ENCODE results near the gene ARHGAP26.

ARHGAP26 gene

GRCh38 chr5:143177263-143177983 lies 407.2 kb downstream of the ARHGAP26 start:
- DNase-seq: no peak

DNA sequence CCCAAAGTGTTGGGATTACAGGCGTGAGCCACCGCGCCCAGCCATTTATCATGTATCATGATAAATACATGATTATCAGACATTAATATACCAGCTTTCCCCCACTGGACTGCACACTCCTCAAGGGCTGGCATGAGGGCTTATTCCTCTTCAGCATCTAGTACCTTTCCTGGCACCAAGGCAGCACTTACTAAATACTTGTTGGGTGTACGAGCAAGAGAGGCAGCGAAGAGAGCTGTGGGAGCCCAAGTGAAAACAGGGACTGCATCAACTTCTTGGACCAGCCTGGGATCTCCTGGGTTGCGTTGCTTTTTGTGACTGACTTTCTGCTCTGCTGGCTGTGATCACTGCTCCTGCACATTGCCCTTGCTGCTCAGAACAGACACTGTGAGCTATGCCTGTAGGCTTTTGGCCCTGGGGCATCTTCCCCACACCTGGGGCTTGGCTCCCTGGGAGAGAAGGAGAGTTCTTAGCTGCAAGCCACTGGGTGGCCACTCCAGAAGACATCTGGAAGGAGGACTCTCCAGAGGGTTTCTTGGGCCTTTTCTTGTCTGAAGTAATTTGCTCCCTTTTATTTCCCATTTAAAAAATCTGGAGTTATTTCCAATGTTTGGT lies 409.1 kb downstream of the ARHGAP26 start:
- DNase-seq: no peak

GRCh38 chr5:143180751-143181150 lies 410.6 kb downstream of the ARHGAP26 start:
- no peak for DNase-seq

DNA sequence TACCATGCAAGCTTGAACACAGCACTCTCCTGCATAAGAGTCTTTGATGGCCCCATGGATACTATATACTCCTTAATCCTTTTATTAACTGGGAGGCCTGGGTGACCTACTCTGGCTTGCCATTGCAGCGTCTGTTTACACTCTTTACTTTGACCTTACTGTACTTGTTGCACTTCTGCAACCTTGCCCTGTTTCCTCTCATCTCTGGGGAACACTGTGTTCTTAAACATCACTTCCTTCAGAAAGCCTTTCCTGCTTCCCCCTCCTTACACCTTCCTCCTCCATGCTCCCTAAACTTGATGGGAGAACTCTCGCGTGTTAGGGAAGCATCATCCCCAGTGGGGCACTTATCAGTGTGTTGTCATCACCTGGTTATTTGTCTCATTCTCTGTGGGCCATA lies 411.0 kb downstream of the ARHGAP26 start:
- no peak for DNase-seq

GRCh38 chr5:143182106-143182505 lies 411.9 kb downstream of the ARHGAP26 start:
- no peak for DNase-seq

GRCh38 chr5:143182901-143183820 lies 413.0 kb downstream of the ARHGAP26 start:
- no peak for DNase-seq

DNA sequence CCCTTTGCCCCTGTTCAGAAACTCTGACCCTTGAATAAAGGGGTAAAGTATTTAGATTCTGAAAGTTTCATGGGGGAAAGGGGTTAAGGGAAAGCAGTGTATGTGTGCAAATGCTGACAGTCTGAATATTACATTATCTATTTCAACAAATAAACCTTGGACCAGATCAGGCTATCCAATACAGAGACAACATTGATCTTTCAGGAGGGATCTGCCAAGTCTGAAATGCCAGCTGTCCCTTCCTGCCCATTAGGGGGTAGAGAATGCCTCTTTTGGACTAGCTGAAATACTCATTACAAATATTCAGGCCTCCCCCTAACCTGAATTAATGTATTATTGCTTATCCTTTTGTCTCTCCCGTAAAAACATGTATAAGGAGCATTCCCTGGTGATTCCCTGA lies 413.8 kb downstream of the ARHGAP26 start:
- DNase-seq: no peak

DNA sequence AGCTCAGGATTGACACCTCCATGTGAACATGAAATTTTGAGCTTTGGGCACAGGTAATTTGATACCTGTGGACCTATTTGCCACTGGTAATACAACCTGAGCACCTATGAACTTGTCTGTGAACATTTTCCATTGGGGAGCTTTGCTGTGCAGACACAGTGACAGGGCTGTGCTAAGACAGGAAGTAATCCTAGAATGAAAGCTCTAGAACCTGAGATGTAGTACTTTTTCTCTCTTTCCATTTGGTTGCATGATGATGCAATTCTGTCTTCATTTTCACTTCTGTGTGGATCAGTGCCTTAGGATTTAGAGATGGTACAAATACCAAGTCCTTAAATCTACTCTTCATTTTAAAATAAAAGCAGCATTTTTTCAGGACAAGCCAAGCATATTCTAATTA lies 416.4 kb downstream of the ARHGAP26 start:
- DNase-seq: no peak

- no peak for DNase-seq
Observed at GRCh38 chr5:143187495-143187894, 417.3 kb downstream of the ARHGAP26 start.

DNA sequence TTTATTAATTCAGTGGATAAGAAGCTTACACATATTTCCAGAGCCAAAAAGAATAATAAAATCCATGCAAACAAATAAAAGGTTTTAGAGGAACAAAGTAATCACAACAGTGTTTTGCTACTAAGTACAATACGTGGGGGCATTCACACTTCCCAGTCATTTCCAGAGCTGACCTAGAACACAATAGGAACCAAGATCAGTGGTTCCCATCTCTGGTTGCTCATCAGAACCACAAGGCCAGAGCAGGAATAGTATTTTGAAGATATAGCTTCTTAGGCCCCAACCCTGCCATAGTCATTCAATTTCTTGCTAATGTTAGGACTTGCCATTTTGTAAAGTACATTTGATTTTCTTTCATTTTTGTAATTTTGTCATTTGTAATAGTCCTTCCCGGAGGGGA lies 417.9 kb downstream of the ARHGAP26 start:
- no peak for DNase-seq

GRCh38 chr5:143188692-143189091 lies 418.5 kb downstream of the ARHGAP26 start:
- DNase-seq: no peak

GRCh38 chr5:143190260-143190810 lies 420.2 kb downstream of the ARHGAP26 start:
- no peak for DNase-seq

DNA sequence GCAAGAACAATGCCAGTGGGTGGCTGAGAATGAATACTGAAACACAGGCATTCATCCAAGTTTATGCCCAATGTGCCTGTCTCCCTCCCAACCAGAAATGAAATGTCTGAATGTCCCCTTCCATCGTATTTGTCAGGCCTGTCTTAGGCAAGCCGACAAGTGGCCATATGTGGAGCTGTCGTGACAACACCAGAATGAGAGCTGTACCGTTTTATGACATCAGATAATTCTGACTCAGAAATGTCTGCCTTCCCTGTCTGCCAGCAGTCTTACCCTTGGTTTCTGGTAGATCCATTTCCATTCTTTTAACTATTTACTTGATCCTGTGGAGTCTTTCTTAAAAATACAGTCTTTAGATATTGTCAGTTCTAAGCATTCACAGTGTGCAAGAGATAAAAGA lies 421.5 kb downstream of the ARHGAP26 start:
- no peak for DNase-seq

- DNase-seq: no peak
Observed at GRCh38 chr5:143192191-143192900, 422.2 kb downstream of the ARHGAP26 start.

- no peak for DNase-seq
Observed at GRCh38 chr5:143194206-143194605, 424.0 kb downstream of the ARHGAP26 start.

DNA sequence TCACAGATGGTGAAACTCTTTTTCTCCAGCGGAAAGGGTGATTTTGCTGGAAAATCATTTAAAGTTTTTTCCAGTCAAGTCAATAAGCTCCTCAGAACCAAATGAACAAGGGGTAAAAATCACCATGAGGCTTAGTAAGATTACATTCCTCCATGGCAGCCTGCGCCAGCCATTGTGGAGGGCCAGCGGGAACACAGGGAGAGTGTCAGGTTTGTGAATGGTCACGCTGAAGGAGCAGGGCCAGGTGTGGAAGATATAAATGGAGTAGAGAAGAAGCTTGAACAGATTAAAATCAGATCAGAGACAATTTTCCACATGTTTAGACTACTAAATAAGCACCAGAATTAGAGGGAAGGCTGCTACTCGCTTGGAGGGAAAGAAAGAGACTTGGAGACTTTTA lies 424.5 kb downstream of the ARHGAP26 start:
- no peak for DNase-seq

DNA sequence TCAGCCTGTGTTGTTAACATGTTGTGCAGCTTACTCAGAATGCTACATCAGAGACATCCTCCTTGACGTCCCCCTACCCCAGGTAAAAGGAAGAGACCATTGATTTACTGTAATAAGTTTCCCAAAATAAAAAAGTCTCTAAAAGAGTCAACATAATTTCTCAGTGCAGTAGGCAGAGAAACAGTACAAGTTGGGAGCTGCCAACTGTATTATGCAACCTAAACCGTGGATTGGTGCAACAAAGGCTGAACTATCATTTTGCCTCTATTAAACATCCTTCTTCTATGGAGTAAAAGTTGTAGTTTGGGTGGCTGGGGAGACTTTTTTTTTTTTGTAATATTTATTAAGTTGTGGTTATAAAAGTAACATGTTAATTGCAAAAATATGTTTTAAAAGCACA lies 425.3 kb downstream of the ARHGAP26 start:
- no peak for DNase-seq

DNA sequence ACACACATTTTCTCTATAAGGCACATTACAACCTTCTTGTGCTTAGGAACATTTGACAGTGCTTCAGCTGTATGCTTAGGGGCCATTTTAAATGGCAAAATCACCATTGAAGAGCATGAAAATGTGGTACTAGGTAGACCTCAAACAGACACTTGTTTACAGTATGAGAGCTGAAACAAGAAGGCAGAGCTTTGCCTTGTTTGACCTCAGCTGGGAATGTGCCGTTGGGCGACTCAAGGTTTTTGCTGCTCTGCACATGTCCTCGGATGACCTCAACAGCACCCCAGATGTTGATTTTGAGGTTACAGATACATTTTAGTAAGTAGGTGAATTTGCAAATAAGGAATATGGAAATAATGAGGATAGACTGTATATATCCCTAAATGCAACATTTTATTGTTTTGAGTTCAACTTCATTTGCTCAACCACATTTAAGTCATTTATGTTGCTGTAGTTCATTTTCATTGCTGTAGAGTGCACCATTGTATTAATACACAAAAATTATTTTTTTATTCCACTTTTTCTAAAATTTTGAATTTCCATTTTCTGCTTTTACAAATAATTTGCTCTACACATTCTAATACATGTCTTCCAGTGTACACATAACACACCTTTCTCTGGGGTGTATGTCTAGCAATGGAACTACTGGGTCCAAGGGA lies 426.6 kb downstream of the ARHGAP26 start:
- no peak for DNase-seq

- DNase-seq: no peak
Observed at GRCh38 chr5:143197260-143197656, 427.1 kb downstream of the ARHGAP26 start.

DNA sequence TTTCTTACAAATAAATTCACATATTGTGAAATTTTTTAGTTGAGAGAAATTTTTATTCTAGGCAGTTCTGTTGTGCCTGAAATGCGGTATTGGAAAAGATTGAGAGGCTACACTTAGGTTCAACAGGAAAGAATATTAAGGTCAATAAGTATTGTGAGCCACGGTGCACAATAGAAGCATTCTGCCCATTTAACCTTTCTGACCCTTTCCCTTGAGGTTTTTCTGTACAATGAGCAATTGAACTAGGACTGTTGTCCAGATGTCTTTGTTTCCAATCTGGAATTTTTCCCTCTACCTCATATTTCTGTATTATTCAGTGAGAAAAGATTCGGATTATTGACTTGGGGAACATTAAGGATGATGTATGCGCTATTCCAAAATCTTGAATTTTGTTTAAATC lies 428.2 kb downstream of the ARHGAP26 start:
- no peak for DNase-seq

GRCh38 chr5:143199161-143199560 lies 429.0 kb downstream of the ARHGAP26 start:
- no peak for DNase-seq

GRCh38 chr5:143199843-143200242 lies 429.7 kb downstream of the ARHGAP26 start:
- DNase-seq: no peak

Data from activated CD4-positive, alpha-beta T cell treated with anti-CD3 and anti-CD28 coated beads for 1 hour (primary cell).